Measurements from ENCODE around the gene CCDC27.

CCDC27 gene

GRCh38 chr1:3732434-3733093 is 19.7 kb upstream of the CCDC27 start:
- DNase-seq (ENCODE audit: extremely low spot score) = no peak
- ChIA-PET POLR2A (interaction anchor here (0.6 kb wide), 1 partner anchor 71 kb away, joined by 3 read pairs; no protein-coding TSS in a partner anchor), CTCF (interaction anchor here (3.2 kb wide), 1 partner anchor 8 kb away, joined by 17 read pairs; no protein-coding TSS in a partner anchor)
- TF ChIP-seq, protein P1, sequence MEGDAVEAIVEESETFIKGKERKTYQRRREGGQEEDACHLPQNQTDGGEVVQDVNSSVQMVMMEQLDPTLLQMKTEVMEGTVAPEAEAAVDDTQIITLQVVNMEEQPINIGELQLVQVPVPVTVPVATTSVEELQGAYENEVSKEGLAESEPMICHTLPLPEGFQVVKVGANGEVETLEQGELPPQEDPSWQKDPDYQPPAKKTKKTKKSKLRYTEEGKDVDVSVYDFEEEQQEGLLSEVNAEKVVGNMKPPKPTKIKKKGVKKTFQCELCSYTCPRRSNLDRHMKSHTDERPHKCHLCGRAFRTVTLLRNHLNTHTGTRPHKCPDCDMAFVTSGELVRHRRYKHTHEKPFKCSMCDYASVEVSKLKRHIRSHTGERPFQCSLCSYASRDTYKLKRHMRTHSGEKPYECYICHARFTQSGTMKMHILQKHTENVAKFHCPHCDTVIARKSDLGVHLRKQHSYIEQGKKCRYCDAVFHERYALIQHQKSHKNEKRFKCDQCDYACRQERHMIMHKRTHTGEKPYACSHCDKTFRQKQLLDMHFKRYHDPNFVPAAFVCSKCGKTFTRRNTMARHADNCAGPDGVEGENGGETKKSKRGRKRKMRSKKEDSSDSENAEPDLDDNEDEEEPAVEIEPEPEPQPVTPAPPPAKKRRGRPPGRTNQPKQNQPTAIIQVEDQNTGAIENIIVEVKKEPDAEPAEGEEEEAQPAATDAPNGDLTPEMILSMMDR (IDR thresholded peaks at IDR 0.05; ENCODE audit: control extremely low read depth, extremely low read depth, low read depth, missing control alignments) = no peak

DNA sequence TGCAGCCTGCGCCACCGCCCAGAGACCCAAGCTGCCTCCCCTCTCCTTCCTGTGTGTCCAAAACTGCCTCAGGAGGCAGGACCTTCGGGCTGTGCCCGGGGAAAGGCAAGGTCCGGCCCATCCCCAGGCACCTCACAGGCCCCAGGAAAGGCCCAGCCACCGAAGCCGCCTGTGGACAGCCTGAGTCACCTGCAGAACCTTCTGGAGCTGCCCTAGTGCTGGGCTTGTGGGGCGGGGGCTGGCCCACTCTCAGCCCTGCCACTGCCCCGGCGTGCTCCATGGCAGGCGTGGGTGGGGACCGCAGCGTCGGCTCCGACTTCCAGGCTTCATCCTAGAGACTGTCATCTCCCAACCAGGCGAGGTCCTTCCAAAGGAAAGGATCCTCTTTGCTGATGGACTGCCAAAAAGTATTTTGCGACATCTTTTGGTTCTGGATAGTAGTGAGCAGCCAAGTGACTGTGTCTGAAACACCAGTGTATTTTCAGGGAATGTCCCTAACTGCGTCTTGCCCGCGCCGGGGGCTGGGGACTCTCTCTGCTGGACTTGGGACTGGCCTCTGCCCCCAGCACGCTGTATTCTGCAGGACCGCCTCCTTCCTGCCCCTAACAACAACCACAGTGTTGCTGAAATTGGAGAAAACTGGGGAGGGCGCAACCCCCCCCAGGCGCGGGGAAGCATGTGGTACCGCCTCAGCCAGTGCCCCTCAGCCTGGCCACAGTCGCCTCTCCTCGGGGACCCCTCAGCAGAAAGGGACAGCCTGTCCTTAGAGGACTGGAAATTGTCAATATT is 19.0 kb upstream of the CCDC27 start:
- ChIA-PET CTCF (interaction anchor here (1.4 to 3.2 kb wide), 2 partner anchors 9 to 38 kb away, joined by 3 to 17 read pairs; no protein-coding TSS in a partner anchor), POLR2A (no interaction called here)
- TF ChIP-seq, protein P1 (IDR thresholded peaks at IDR 0.05; ENCODE audit: control extremely low read depth, extremely low read depth, low read depth, missing control alignments) = no peak
- DNase-seq (ENCODE audit: extremely low spot score) = no peak

DNA sequence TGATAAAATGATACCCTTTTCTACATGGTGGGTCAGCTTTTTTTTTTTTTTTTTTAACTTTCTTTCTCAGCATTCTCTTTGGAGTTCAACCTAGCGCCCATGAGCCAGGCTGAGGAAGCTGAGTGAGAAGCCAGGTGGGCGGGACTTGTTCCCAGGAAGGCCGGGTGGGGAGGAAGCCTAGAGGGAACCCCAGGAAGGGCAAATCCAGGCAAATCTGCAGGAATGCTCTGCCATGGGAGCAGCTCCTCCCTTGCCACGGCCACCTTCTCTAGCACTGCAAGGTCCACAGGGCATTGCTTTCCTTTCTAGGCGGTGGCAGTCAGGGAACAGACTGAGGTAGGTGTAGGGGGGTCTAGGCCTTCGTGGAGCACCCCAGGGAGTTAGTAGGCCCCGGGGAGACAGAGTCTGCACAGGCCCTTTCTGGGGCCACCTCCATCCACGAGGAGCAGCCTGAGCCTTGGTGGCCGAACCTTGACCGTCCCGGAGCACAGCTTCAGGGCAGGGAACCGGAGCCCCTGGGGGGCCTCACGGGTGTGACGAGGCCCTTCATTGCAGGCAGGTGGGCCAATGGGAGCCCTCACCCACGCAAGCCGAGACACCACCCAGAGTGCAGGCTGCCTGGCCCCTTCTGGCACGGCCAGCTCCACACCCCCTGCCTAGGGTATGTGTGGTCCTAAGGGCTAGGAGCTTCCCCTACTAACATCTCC is 18.2 kb upstream of the CCDC27 start:
- CTCF ChIA-PET = interaction anchor here (1.3 to 3.2 kb wide), 3 partner anchors 10 to 39 kb away, joined by 3 to 17 read pairs (median 3); no protein-coding TSS in a partner anchor
- no peak for DNase-seq (ENCODE audit: extremely low spot score)
- TF ChIP-seq, protein P1 (IDR thresholded peaks at IDR 0.05; ENCODE audit: control extremely low read depth, extremely low read depth, low read depth, missing control alignments) = no peak
- POLR2A ChIA-PET = no interaction called here

GRCh38 chr1:3734602-3735001 is 17.6 kb upstream of the CCDC27 start:
- no peak for DNase-seq (ENCODE audit: extremely low spot score)
- CTCF ChIA-PET = interaction anchor here (1.3 to 3.2 kb wide), 3 partner anchors 10 to 39 kb away, joined by 3 to 17 read pairs (median 3); no protein-coding TSS in a partner anchor
- POLR2A ChIA-PET = no interaction called here
- TF ChIP-seq, protein P1 (IDR thresholded peaks at IDR 0.05; ENCODE audit: control extremely low read depth, extremely low read depth, low read depth, missing control alignments) = no peak

GRCh38 chr1:3735027-3735681 is 17.1 kb upstream of the CCDC27 start:
- TF ChIP-seq, protein P1 (IDR thresholded peaks at IDR 0.05; ENCODE audit: control extremely low read depth, extremely low read depth, low read depth, missing control alignments) = no peak
- ChIA-PET CTCF (interaction anchor here (1.3 to 3.2 kb wide), 3 partner anchors 11 to 40 kb away, joined by 3 to 17 read pairs (median 3); no protein-coding TSS in a partner anchor), POLR2A (no interaction called here)
- no peak for DNase-seq (ENCODE audit: extremely low spot score)

Data from GM10248 (cell line).